WI38 (cell line): ENCODE data around the gene GPATCH2L.

Source experiments
- H3K4me3 ChIP-seq: 2 replicates; pipeline ENCODE4 v1.5.1; 2011; ENCODE audit warnings: low read depth, mild to moderate bottlenecking, control low read depth, low read length
- CTCF ChIP-seq: IDR thresholded peaks from 2 replicates; pipeline ENCODE4 v1.5.1; 2012; ENCODE audit warnings: low read depth, mild to moderate bottlenecking, control low read depth, low read length

Gene GPATCH2L

GRCh38 chr14:76126076-76126475, 25.6 kb upstream of the GPATCH2L start:
- no peak for TF ChIP-seq CTCF
- H3K4me3 ChIP-seq, result no peak overlapping the region

- no peak for TF ChIP-seq CTCF
- no peak overlapping the region for H3K4me3 ChIP-seq
Observed at GRCh38 chr14:76129851-76130576, 21.7 kb upstream of the GPATCH2L start.

- no peak overlapping the region for H3K4me3 ChIP-seq
- no peak for TF ChIP-seq CTCF
Observed at GRCh38 chr14:76131071-76131965, 20.4 kb upstream of the GPATCH2L start.

DNA sequence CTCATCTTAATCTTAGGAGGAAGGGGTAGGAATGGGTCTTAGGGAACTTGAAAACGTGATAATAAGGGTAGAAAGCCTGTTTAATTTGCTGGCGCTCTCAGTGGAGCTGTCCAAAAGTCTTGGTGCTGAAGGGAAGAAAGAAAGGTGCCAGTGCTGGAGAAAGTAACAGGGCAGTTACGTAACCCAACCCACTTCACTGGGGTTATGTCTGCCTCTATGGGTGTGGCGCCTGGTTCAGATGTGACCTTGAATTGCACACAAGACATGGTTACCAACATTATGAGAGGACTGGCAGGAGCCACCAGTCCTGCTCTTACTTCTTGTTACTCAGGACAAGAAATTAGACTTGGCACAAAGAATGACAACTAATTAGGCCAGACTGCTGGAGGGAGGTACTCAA, 18.6 kb upstream of the GPATCH2L start:
- no peak overlapping the region for H3K4me3 ChIP-seq
- TF ChIP-seq CTCF, result no peak

DNA sequence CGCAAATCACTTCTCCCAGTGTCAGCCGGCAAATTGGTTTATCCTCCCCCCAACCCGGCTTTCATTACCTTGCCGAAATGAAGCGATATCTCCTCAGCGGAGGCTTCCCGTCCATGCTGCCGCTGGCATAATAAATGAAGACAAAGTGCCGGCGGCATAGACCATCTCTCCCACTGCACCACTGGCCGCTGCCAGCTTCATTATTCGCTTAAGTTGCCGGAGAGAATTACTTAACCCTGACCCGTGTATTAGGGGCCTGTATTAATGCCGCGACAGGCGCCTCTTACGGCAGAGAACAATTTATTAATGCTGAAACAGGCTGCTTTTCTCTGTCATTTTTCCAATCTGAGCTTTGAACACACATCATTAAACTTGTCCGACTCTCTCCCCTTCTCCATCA, 17.5 kb upstream of the GPATCH2L start:
- TF ChIP-seq CTCF, result no peak

GRCh38 chr14:76135722-76136121, 16.0 kb upstream of the GPATCH2L start:
- TF ChIP-seq CTCF, result no peak
- no peak overlapping the region for H3K4me3 ChIP-seq

More for the DNA sequence above, 17.5 kb upstream of the GPATCH2L start:
- H3K4me3 ChIP-seq, result no peak overlapping the region

DNA sequence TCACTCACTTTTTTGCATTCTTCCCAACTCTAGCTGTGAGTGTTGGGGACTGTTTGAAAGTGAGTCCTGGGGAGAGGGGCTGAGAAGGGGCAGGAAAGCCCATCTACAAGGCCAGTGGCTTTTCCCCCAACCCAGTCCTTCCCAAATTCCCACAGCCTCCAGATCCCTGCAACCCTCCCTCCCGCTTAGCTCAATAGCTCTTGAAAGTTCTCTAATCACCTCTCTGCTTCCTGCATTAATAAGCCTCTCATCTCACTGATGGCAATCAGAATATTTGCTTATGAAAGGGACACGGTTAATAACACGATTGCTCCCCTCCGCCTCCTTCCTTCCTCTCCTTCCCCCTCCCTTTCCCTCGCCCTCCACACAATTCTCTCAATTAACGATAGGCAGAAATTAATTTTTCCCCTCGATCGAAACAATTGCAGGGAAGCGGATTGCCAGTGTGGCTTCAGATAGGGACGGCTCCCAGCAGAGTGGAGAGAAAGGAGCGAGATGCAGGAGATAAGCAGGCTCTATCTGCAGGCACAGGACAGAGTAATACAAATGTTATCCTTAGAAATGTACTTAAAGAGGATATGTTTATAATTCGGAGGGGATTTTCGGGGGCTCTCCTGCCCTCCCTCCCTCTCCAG, 15.1 kb upstream of the GPATCH2L start:
- no peak overlapping the region for H3K4me3 ChIP-seq
- TF ChIP-seq CTCF, result no peak
